NOMO-1 treated with dmso at 0.1 percent for 144 hours (cell line): ENCODE results near the gene CDYL.

Experiments used
- DNase-seq: peaks from one replicate; lab custom pipeline; 2025; ENCODE audit not compliant: unreplicated experiment; lab: John Stamatoyannopoulos, UW

Gene CDYL

GRCh38 chr6:4773181-4773580, 3.0 kb upstream of the CDYL start:
- no peak for DNase-seq

DNA sequence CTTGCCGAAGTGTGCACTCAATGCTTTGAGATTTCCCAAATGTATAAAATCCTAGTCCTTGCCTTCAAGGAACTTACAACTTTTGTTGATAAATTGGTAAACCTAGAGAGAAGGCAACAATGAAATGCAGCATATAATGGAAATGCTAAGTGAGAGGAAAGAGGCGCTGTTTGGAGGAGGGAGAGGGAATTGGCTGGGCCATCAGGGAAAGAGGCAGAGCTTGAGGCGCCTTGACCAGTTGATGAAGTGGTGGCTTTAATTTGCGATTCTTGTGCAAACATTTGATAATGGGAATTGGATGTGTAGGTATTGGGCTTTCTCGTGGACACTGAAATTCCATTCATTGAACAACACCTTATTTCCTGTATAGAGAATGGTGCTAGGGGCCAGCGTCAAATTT, 1.9 kb upstream of the CDYL start:
- DNase-seq, result no peak

DNA sequence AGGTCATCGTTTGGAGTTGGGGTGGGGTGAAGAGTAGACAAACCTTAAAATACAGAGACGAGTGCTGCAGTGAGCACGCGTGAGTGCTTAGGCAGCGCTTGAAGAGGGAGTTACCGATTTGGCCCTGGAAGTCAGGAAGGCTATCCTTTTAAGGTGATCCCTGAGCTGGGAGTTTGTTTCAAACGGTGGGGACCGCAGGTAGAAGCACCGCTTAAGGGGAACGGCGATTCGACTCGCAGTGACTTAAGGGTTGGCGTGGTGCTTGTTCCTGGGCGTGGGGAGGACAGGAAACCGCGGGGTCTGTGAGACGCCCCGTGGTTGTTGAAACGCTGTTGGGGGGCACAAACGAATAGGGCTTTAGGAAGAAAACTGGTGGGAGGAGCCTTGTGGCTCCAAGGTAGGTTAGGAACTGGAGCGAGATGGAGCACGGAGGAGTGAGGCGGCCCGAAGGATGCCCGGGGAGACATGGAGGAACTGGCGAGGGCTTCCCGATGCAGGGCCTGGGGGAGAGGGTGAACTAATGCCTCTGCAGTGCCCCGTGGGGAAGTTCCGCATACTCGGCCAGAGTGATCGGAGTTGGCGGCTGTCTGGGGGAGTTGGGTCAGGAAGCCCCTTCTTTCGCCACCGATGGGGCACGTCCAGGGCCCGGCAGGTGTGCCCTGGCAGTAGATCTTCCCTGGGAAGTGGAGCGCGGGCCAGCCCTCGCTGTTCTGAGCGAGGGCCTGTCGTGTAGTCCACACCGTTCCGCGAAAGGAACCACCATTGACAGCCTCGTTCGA, 1.3 kb upstream of the CDYL start:
- DNase-seq, result no peak

- DNase-seq, result peak; percentile 78
Measured at GRCh38 chr6:4775494-4776130, 592 bp upstream of the CDYL start.

DNA sequence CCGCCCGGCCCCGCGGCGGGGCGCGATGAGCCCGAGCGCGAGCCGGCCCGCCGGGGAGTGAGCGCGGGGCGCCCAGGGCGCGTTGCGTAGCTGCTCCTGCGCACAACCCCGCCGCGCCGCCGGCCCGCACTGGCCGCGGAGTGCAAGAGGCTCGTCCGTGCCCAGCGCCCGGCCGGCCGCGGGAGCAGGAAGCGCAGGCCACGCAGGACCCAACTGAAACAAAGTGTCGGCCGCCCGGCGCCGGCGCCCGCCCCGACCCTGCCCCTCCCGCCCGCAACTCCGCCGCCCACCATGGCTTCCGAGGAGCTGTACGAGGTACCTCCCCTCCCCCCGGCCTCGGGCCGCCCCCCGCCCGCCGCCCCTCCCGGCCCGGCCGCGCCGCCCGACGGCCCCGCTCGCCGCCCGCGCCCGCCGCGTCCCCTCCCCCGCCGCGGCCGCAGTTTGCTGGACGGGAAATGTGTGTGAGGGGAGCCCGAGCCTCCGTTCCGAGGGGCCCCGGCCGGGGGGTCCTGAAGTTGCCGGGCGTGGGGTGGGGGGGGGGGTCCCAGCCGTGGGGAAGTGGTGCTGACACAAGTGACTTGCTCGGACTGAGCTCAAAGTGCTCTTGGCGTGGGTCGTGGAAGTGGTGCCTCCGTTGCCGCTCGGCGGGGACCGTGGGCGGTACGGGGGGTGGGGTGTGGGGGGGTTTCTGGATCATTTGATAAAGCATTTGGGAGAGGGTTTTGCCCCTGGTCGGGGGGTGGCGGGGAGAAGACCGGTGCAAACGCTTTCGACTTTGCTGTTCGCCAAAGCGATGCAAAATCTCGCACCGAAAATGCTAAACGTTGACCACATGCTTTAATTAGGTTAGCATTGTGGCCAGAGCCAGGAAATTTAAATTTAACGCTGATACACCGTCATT, 539 bp downstream of the CDYL start:
- DNase-seq, result peak; percentile 4

- DNase-seq, result no peak
Measured at GRCh38 chr6:4777394-4777935, 1.3 kb downstream of the CDYL start.

GRCh38 chr6:4778086-4778485, 1.9 kb downstream of the CDYL start:
- no peak for DNase-seq

GRCh38 chr6:4780360-4780812, 4.2 kb downstream of the CDYL start:
- no peak for DNase-seq

DNA sequence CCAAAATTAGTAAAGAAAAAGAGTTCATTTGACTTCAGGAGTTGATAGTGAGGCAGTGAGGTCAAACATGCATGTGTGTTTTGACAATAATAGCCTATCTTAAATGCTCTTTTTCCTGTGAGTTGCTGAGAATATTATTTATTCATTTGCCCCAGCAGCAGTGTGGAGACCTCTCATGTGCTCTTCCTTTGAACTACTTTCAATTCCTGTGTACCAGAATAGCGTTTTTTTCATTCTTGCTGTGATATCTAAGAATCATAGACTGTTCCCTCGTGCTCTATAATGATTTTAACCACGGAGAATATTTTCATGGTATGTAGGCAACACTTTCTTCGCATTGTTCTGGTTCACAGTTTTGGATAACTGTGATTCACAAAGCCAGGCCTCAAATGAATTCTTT, 5.2 kb downstream of the CDYL start:
- no peak for DNase-seq

GRCh38 chr6:4781967-4782575, 5.9 kb downstream of the CDYL start:
- DNase-seq, result no peak

DNA sequence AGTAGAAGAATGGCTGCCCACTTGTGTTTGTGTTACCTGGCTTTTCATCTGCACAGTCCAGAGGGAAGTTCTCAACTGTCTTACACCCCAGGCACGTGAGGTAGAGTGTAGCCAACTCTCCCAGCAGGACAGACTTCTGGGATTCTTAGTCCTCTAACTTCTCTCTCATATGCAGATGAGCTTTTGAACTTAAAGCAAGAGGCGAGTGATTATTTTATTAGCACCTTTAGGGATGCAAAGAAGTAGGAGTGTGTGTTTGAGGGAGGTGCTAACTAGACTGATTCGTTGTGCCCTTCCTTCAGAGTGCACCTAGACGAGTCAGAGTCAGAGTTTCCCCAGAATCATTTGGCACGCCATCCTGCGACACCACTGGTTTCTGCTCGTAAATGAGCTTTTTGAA, 10.8 kb downstream of the CDYL start:
- DNase-seq, result no peak

DNA sequence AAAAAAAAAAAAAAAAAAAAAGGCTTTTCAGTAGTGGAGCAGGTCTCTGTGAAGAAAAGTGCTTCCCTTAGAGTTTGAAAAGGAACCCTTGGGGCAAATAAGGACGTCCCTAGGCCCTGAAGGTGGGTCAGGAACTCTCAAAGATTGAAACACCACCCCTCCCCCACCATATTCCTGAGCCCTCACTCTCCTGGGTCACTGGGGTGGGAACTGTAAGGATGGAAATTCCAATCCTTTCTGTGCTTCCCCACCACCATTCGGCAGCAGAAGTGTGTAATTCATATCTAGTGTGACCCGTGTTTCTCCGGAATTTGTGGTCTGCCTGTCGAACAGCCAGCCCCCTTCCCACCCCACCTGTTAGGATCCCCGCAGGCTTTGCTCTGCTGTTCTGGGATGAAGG, 12.3 kb downstream of the CDYL start:
- DNase-seq, result no peak

DNA sequence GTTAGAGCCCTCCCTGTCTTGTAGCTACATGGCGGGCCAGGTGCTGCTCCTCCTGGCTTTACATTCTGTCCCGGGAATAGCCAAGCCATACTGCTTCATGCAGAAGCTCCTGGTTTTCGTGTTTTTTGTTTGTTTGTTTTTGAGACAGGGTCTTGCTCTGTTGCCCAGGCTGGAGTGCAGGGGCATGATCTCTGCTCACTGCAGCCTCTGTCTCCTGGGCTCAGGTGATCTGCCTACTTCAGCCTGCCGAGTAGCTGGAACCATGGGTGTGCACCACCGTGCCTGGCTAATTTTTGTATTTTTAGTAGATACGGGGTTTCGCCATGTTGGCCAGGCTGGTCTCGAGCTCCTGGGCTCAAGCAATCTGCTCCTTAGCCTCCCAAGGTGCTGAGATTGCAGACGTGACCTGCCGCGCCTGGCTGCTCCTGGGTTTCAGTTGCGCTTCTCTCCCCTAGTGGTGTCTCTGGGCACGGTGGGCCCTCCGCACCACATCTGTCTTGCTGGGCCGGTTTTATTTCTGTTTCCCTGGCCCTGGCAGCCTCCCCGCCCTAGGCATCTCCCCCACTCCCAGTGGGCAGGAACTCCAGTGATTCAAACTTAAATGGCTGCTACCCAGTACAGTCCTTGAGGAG, 12.9 kb downstream of the CDYL start:
- no peak for DNase-seq

DNA sequence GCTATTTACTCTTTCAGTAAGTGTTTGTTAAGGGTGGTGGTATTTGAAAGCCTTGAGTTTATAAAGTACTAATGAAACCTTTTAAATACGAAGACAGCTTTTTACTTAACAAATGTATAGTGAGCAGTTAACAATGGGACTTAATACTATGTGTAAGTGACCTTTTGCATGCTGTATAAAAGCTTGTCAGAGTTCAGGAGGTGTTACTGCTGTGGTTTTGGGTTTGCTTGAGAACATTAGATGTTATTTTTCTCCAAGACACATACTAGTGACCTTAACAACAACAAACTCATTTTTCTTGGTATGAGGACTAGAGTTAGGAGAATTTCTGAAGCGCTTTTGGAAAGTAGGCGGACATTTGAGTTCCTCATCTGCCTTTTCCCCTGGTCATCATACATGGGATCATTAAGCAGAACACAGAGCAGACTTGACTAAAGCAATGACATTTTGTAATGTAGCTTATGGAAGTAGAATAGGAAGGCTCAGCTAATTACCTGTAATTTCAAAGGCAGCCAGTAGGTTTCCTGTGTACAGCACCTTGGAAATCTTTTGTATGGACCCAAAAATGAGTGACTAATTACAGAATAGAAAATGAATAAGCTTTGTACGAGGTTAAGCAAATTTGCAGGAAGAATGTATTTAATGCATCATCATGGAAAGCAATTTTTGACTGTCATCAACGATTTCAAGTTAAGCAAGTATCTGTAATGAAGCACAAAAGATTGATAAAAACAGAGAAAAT, 14.1 kb downstream of the CDYL start:
- DNase-seq, result no peak

DNA sequence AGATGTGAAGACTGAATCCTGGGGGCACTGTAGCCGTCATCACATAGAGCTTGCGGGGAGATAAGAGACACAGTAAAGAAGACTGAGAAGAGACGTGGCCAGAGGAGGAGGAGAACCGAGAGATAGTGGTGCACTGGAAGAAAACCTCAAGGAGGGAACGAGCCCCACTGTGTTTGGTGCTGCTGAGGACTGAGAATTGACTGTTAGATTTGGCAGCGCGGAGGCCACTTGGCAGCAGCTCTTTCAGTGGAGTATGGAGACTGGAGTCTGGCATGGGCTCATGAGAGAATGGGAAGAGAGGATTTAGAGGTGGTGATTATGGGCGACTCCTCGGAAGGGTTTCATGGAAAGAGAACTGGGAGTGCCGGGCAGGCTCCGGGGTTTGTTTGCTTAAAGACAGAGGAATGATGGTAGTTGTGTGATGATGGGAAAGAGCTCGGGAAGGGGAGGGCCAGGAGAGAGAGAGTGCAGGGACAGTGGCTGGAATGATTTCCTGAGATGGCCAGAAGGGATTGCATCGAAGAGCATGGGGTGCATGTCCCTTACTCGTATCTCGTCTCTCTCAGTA, 18.0 kb downstream of the CDYL start:
- DNase-seq, result no peak

DNA sequence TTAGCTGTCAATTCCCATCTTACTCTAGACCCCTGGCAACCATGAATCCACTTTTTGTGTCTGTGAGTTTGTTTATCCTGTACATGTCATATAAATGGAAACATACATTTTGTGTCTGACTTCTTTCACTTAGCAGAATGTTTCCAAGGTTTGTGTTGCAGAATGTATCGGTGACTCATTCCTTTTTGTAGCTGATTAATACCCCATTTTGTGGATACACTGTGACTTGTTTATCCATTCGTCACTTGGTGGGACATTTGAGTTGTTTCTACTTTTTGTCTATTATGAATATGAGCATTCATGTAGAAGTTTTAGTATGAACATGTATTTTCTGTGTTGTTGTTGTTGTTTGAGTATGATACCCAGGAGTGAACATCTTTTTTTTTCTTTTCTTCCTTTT, 21.4 kb downstream of the CDYL start:
- no peak for DNase-seq

DNA sequence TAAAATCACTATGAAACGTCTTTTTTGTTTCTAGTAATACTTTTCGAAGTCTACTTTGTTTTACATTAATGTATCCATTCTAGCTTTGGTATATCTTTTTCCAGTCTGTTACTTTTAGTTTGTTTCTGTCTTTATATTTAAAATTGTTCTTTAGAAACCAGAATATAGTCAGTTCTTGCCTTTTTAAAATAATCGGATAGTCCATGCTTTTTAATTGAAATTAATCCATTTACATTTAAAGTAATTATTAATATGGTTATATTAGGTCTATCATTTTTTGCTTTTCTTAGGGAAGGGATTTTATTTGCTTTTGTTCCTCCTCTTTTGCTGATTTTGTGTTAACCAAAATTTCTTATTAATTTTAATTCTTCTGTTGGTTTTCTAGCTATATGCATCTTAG, 23.7 kb downstream of the CDYL start:
- no peak for DNase-seq

GRCh38 chr6:4800662-4801061, 24.5 kb downstream of the CDYL start:
- DNase-seq, result no peak

DNA sequence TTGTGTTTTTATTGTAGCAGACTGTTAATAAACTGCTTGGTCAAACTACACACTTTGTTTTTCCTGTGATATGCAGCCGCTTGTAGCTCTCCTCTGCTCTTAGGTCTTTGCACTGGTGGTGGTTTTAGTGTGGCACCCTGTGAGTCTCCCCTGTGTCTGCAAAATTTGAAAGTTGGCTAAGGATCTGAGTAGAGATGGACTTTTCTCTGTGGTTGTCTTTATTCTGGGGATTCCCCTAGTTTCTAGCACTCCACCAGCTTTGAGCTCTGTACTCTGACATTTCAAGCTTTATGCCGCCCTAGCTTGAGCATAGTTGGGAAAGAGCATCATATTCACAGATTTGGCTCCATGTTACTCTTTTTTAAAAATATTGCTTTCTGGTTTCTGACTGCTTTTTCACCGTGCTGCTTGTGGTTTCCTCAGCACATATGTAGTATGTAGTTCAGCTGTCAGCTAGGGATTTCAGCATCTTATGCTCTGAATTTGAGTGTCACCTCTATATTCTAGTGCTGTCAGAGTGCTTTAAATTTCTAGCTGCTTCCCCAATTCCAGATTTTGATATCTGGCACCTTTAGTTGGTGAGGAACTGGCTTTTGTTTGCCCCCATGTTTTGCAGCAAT, 25.4 kb downstream of the CDYL start:
- no peak for DNase-seq
